Osteoblast (primary cell): Measurements from ENCODE around the gene MPRIP. TPM values are rescaled to one million over a fixed set of nuclear protein-coding genes. Genes with fewer than 3 reads are reported as not detected.

Experiments
- DNase-seq: peaks from one replicate; pipeline ENCODE4 v3.0.0; 2011; ENCODE audit warnings: low spot score, mixed read lengths; ENCODE audit not compliant: insufficient read length; ENCODE audit errors: missing footprints
- H2AFZ ChIP-seq: 2 replicates; pipeline ENCODE4 v1.6.0; 2011; ENCODE audit warnings: mild to moderate bottlenecking, low read length
- H3K27ac ChIP-seq: 2 replicates; pipeline ENCODE4 v1.5.1; 2011; ENCODE audit warnings: mild to moderate bottlenecking, low read depth, low read length, moderate library complexity
- H3K27me3 ChIP-seq: 2 replicates; pipeline ENCODE4 v1.6.0; 2012; ENCODE audit warnings: mild to moderate bottlenecking, control low read depth, inconsistent platforms, low read length, moderate library complexity; ENCODE audit not compliant: insufficient read depth
- H3K36me3 ChIP-seq: 2 replicates; pipeline ENCODE4 v1.5.1; 2011; ENCODE audit warnings: mild to moderate bottlenecking, low read length, control low read depth, moderate library complexity; ENCODE audit not compliant: insufficient read depth
- H3K4me1 ChIP-seq: 2 replicates; pipeline ENCODE4 v1.5.1; 2011; ENCODE audit warnings: mild to moderate bottlenecking, low read length, control low read depth, moderate library complexity; ENCODE audit not compliant: insufficient read depth
- H3K4me2 ChIP-seq: 2 replicates; pipeline ENCODE4 v1.6.0; 2011; ENCODE audit warnings: mild to moderate bottlenecking, low read length; ENCODE audit not compliant: insufficient read depth
- H3K4me3 ChIP-seq: fragments of 200-600 bp; sonication (generic); 3 replicates; pipeline ENCODE4 v1.5.1; 2012; ENCODE audit warnings: mild to moderate bottlenecking, low read length, inconsistent platforms; ENCODE audit not compliant: insufficient read depth
- H3K79me2 ChIP-seq: 2 replicates; pipeline ENCODE4 v1.6.0; 2012; ENCODE audit warnings: mild to moderate bottlenecking, low read length, control low read depth, inconsistent platforms; ENCODE audit not compliant: insufficient read depth
- H3K9me3 ChIP-seq: 2 replicates; pipeline ENCODE4 v1.5.1; 2011; ENCODE audit warnings: low read depth, low read length, control low read depth
- H4K20me1 ChIP-seq: 2 replicates; pipeline ENCODE4 v1.6.0; 2012; ENCODE audit warnings: mild to moderate bottlenecking, low read length, control low read depth; ENCODE audit not compliant: insufficient read depth
- CTCF ChIP-seq: IDR thresholded peaks from 2 replicates; pipeline ENCODE4 v1.5.1; 2011; ENCODE audit warnings: mild to moderate bottlenecking, low read depth, low read length, moderate library complexity; ENCODE audit errors: extremely low read depth
- total RNA-seq: library from RNA; depleted of rRNA; stranded (reverse); fragments of >200 nt; gene quantifications from 2 replicates; pipeline ENCODE4 v1.2.3, GENCODE V29; 2012

The MPRIP gene
- total RNA-seq, 1 donor = 149 TPM

- Histone ChIP-seq H2AFZ (no peak overlapping the region), H3K79me2 (peaks cover 99% of the 10 kb centered on the region), H3K4me2 (no peak overlapping the region), H3K4me3 (no peak overlapping the region), H3K27ac (no peak overlapping the region), H3K27me3 (no peaks in the 10 kb centered on the region), H3K4me1 (peaks cover 18% of the 10 kb centered on the region), H3K36me3 (peaks cover 66% of the 10 kb centered on the region), H4K20me1 (peaks cover 91% of the 10 kb centered on the region), H3K9me3 (no peaks in the 10 kb centered on the region)
- no peak for DNase-seq
- no peak for TF ChIP-seq CTCF
Observed at GRCh38 chr17:17080181-17080631, 37.9 kb downstream of the MPRIP start.

GRCh38 chr17:17080781-17081180 is 38.5 kb downstream of the MPRIP start:
- no peaks in the 10 kb centered on the region for H3K9me3 ChIP-seq
- peaks cover 86% of the 10 kb centered on the region for H4K20me1 ChIP-seq
- H3K4me3 ChIP-seq = no peak overlapping the region
- H3K4me1 ChIP-seq = peaks cover 12% of the 10 kb centered on the region
- no peak for TF ChIP-seq CTCF
- H3K4me2 ChIP-seq = no peak overlapping the region
- H3K79me2 ChIP-seq = peaks cover 99% of the 10 kb centered on the region
- H2AFZ ChIP-seq = no peak overlapping the region
- peaks cover 66% of the 10 kb centered on the region for H3K36me3 ChIP-seq
- H3K27me3 ChIP-seq = no peaks in the 10 kb centered on the region
- peak; percentile 15 for DNase-seq
- peak overlapping the region; percentile 25 for H3K27ac ChIP-seq

GRCh38 chr17:17081304-17081940 is 39.2 kb downstream of the MPRIP start:
- Histone ChIP-seq H2AFZ (no peak overlapping the region), H3K27me3 (no peaks in the 10 kb centered on the region), H3K36me3 (peaks cover 66% of the 10 kb centered on the region), H3K9me3 (no peaks in the 10 kb centered on the region), H3K4me2 (no peak overlapping the region), H4K20me1 (peaks cover 82% of the 10 kb centered on the region), H3K4me3 (no peak overlapping the region), H3K79me2 (peaks cover 99% of the 10 kb centered on the region), H3K4me1 (peaks cover 12% of the 10 kb centered on the region), H3K27ac (peak overlapping the region; percentile 13)
- peak; percentile 62 for DNase-seq
- no peak for TF ChIP-seq CTCF

- peaks cover 66% of the 10 kb centered on the region for H3K36me3 ChIP-seq
- peaks cover 16% of the 10 kb centered on the region for H3K4me1 ChIP-seq
- no peak overlapping the region for H3K27ac ChIP-seq
- no peak overlapping the region for H3K4me2 ChIP-seq
- no peak for DNase-seq
- no peak overlapping the region for H2AFZ ChIP-seq
- peaks cover 99% of the 10 kb centered on the region for H3K79me2 ChIP-seq
- H3K9me3 ChIP-seq = no peaks in the 10 kb centered on the region
- no peak for TF ChIP-seq CTCF
- no peaks in the 10 kb centered on the region for H3K27me3 ChIP-seq
- H3K4me3 ChIP-seq = no peak overlapping the region
- peaks cover 84% of the 10 kb centered on the region for H4K20me1 ChIP-seq
Observed at GRCh38 chr17:17082878-17083277, 40.6 kb downstream of the MPRIP start.
